Activated T-helper 2 cell treated with anti-CD3 and anti-CD28 coated beads, Interferon-gamma antibody, Interleukin-2, Interleukin-4, amounts not matched to agents 10 μg/mL and 5 μg/mL and 100 μg/mL, durations not matched to agents 14 hours and 24 hours and 36 hours (primary cell): ENCODE measurements around the gene LRRC73. TPM values are rescaled to one million over a fixed set of nuclear protein-coding genes. Genes with fewer than 3 reads are reported as not detected.
"Not testable (repeated sequence)": the region's sequence is repeated elsewhere in the genome, so short reads cannot be mapped to it uniquely, and the experiment has no call there.

Experiments
- DNase-seq: peaks from one replicate; pipeline ENCODE4 v3.0.0; 2021; ENCODE audit warnings: low spot score
- H3K27ac Mint-ChIP-seq: one replicate; pipeline ENCODE4 v1.8.0; 2021; ENCODE audit warnings: mixed read lengths
- H3K27me3 Mint-ChIP-seq: one replicate; pipeline ENCODE4 v1.8.0; 2021; ENCODE audit warnings: low read depth, mixed read lengths
- H3K36me3 Mint-ChIP-seq: one replicate; pipeline ENCODE4 v1.8.0; 2021; ENCODE audit warnings: low read depth, mixed read lengths
- H3K4me1 Mint-ChIP-seq: one replicate; pipeline ENCODE4 v1.8.0; 2021; ENCODE audit warnings: low read depth, mixed read lengths
- H3K4me3 Mint-ChIP-seq: one replicate; pipeline ENCODE4 v1.8.0; 2021; ENCODE audit warnings: low read depth, mild to moderate bottlenecking, moderate library complexity, mixed read lengths
- H3K9me3 Mint-ChIP-seq: one replicate; pipeline ENCODE4 v1.8.0; 2021; ENCODE audit warnings: mixed read lengths
- intact Hi-C: fragments of 100-400 bp; cut with micrococcal nuclease; formaldehyde crosslinking; loops from one replicate; pipeline ENCODE4 v1.15.1; 2023
- total RNA-seq: library from RNA; stranded (reverse); gene quantifications from 2 replicates; pipeline ENCODE4 v1.2.3, GENCODE V29; 2022

LRRC73 gene
- total RNA-seq, 1 donor from 2014 or later = 0.21 TPM

GRCh38 chr6:43478008-43478372 lies 32.2 kb downstream of the LRRC73 start:
- peaks cover 44% of the 10 kb centered on the region for H3K4me1 Mint-ChIP-seq
- intact Hi-C loops = no loop called here
- DNase-seq = no peak
- peak overlapping the region; percentile 95 for H3K4me3 Mint-ChIP-seq
- no peaks in the 10 kb centered on the region for H3K27me3 Mint-ChIP-seq
- H3K27ac Mint-ChIP-seq = peak overlapping the region; percentile 89
- H3K9me3 Mint-ChIP-seq = no peaks in the 10 kb centered on the region
- peaks cover 7% of the 10 kb centered on the region for H3K36me3 Mint-ChIP-seq

- H3K9me3 Mint-ChIP-seq = no peaks in the 10 kb centered on the region
- H3K27me3 Mint-ChIP-seq = no peaks in the 10 kb centered on the region
- H3K36me3 Mint-ChIP-seq = peaks cover 6% of the 10 kb centered on the region
- peak within 1 kb of the TSS; percentile 95 for H3K4me3 Mint-ChIP-seq
- H3K27ac Mint-ChIP-seq = peak within 1 kb of the TSS; percentile 89
- H3K4me1 Mint-ChIP-seq = peaks cover 43% of the 10 kb centered on the region
- intact Hi-C loops = no loop called here
- peak; percentile 92 for DNase-seq
Measured at GRCh38 chr6:43477235-43478007, 32.7 kb downstream of the LRRC73 start, which contains the start of gene TJAP1. TJAP1 (plus strand) TSS chr6:43477570; CDS start chr6:43499002, 21,432 bp downstream.

GRCh38 chr6:43476746-43477145 lies 33.4 kb downstream of the LRRC73 start:
- H3K4me3 Mint-ChIP-seq = peak overlapping the region; percentile 95
- H3K27me3 Mint-ChIP-seq = no peaks in the 10 kb centered on the region
- H3K27ac Mint-ChIP-seq = peak overlapping the region; percentile 89
- peaks cover 3% of the 10 kb centered on the region for H3K36me3 Mint-ChIP-seq
- peaks cover 38% of the 10 kb centered on the region for H3K4me1 Mint-ChIP-seq
- intact Hi-C loops = no loop called here
- no peaks in the 10 kb centered on the region for H3K9me3 Mint-ChIP-seq
- DNase-seq = no peak

GRCh38 chr6:43475516-43475915 lies 34.6 kb downstream of the LRRC73 start:
- H3K4me1 Mint-ChIP-seq = peaks cover 31% of the 10 kb centered on the region
- H3K4me3 Mint-ChIP-seq = no peak overlapping the region
- intact Hi-C loops = no loop called here
- H3K36me3 Mint-ChIP-seq = peaks cover 3% of the 10 kb centered on the region
- peaks cover 4% of the 10 kb centered on the region for H3K27me3 Mint-ChIP-seq
- DNase-seq = no peak
- H3K9me3 Mint-ChIP-seq = no peaks in the 10 kb centered on the region
- H3K27ac Mint-ChIP-seq = no peak overlapping the region

GRCh38 chr6:43472515-43472914 lies 37.6 kb downstream of the LRRC73 start:
- Mint-ChIP-seq H3K27ac (no peak overlapping the region), H3K36me3 (no peaks in the 10 kb centered on the region)
- intact Hi-C loops = no loop called here

GRCh38 chr6:43471399-43471798 lies 38.7 kb downstream of the LRRC73 start:
- intact Hi-C loops = no loop called here
- H3K27ac Mint-ChIP-seq = no peak overlapping the region
- H3K4me3 Mint-ChIP-seq = no peak overlapping the region
- peaks cover 10% of the 10 kb centered on the region for H3K27me3 Mint-ChIP-seq
- no peak for DNase-seq
- no peaks in the 10 kb centered on the region for H3K9me3 Mint-ChIP-seq
- no peaks in the 10 kb centered on the region for H3K4me1 Mint-ChIP-seq
- no peaks in the 10 kb centered on the region for H3K36me3 Mint-ChIP-seq

More at GRCh38 chr6:43472515-43472914, 37.6 kb downstream of the LRRC73 start:
- Mint-ChIP-seq H3K9me3 (no peaks in the 10 kb centered on the region), H3K4me1 (peaks cover 9% of the 10 kb centered on the region), H3K4me3 (no peak overlapping the region), H3K27me3 (peaks cover 10% of the 10 kb centered on the region)
- DNase-seq = no peak

- H3K4me1 Mint-ChIP-seq = peaks cover 2% of the 10 kb centered on the region
- no peak overlapping the region for H3K27ac Mint-ChIP-seq
- no peaks in the 10 kb centered on the region for H3K36me3 Mint-ChIP-seq
- no peak overlapping the region for H3K4me3 Mint-ChIP-seq
- intact Hi-C loops = no loop called here
- H3K9me3 Mint-ChIP-seq = no peaks in the 10 kb centered on the region
- H3K27me3 Mint-ChIP-seq = peaks cover 10% of the 10 kb centered on the region
- DNase-seq = no peak
Measured at GRCh38 chr6:43469947-43470346, 40.2 kb downstream of the LRRC73 start.

- H3K36me3 Mint-ChIP-seq = no peaks in the 10 kb centered on the region
- intact Hi-C loops = no loop called here
- no peak overlapping the region for H3K4me3 Mint-ChIP-seq
- no peak overlapping the region for H3K27ac Mint-ChIP-seq
- peaks cover 2% of the 10 kb centered on the region for H3K4me1 Mint-ChIP-seq
- H3K27me3 Mint-ChIP-seq = peaks cover 13% of the 10 kb centered on the region
- no peak for DNase-seq
- no peaks in the 10 kb centered on the region for H3K9me3 Mint-ChIP-seq
Measured at GRCh38 chr6:43468748-43469681, 41.1 kb downstream of the LRRC73 start.

GRCh38 chr6:43468240-43468639 lies 41.9 kb downstream of the LRRC73 start:
- H3K4me3 Mint-ChIP-seq = no peak overlapping the region
- intact Hi-C loops = no loop called here
- H3K36me3 Mint-ChIP-seq = no peaks in the 10 kb centered on the region
- no peaks in the 10 kb centered on the region for H3K9me3 Mint-ChIP-seq
- peaks cover 15% of the 10 kb centered on the region for H3K27me3 Mint-ChIP-seq
- no peak overlapping the region for H3K27ac Mint-ChIP-seq
- DNase-seq = no peak
- H3K4me1 Mint-ChIP-seq = peaks cover 2% of the 10 kb centered on the region

GRCh38 chr6:43467752-43468151 lies 42.4 kb downstream of the LRRC73 start:
- no peaks in the 10 kb centered on the region for H3K36me3 Mint-ChIP-seq
- H3K4me1 Mint-ChIP-seq = peaks cover 2% of the 10 kb centered on the region
- peaks cover 17% of the 10 kb centered on the region for H3K27me3 Mint-ChIP-seq
- no peak for DNase-seq
- H3K9me3 Mint-ChIP-seq = no peaks in the 10 kb centered on the region
- no peak overlapping the region for H3K4me3 Mint-ChIP-seq
- no peak overlapping the region for H3K27ac Mint-ChIP-seq
- intact Hi-C loops = no loop called here

- H3K36me3 Mint-ChIP-seq, H3K4me1 Mint-ChIP-seq, H3K4me3 Mint-ChIP-seq, H3K9me3 Mint-ChIP-seq, DNase-seq, intact Hi-C loops, H3K27ac Mint-ChIP-seq: not testable (repeated sequence)
- H3K27me3 Mint-ChIP-seq = peaks cover 22% of the 10 kb centered on the region
Measured at GRCh38 chr6:43467265-43467664, 42.9 kb downstream of the LRRC73 start.

- Mint-ChIP-seq H3K27ac (no peak overlapping the region), H3K4me3 (no peak overlapping the region), H3K36me3 (no peaks in the 10 kb centered on the region), H3K9me3 (no peaks in the 10 kb centered on the region), H3K4me1 (peaks cover 2% of the 10 kb centered on the region), H3K27me3 (peaks cover 24% of the 10 kb centered on the region)
- intact Hi-C loops = no loop called here
- no peak for DNase-seq
Measured at GRCh38 chr6:43465948-43466347, 44.2 kb downstream of the LRRC73 start.

- Mint-ChIP-seq H3K27ac (no peak overlapping the region), H3K4me3 (no peak overlapping the region), H3K36me3 (no peaks in the 10 kb centered on the region), H3K27me3 (peaks cover 28% of the 10 kb centered on the region), H3K9me3 (no peaks in the 10 kb centered on the region), H3K4me1 (peaks cover 2% of the 10 kb centered on the region)
- DNase-seq = no peak
- intact Hi-C loops = no loop called here
Measured at GRCh38 chr6:43464337-43464736, 45.8 kb downstream of the LRRC73 start.
